Breast epithelium (tissue), 4 donors: ENCODE data around the gene YIPF7. TPM values are rescaled to one million over a fixed set of nuclear protein-coding genes. Genes with fewer than 3 reads are reported as not detected.

Experiments used
- DNase-seq, 2 donors: peaks; one replicate each; pipeline ENCODE4 v3.0.0-alpha.2; 2019; ENCODE audit warnings: low spot score in 2 of 2
- H3K27ac ChIP-seq, 2 donors: fragments of 200-600 bp; sonication (generic) in 1 of 2; one replicate each; pipeline ENCODE4 v1.5.1; 2016 to 2019; ENCODE audit warnings: mild to moderate bottlenecking in 1 of 2
- H3K27me3 ChIP-seq, 2 donors: fragments of 200-600 bp; sonication (generic) in 1 of 2; one replicate each; pipeline versions ENCODE4 v1.5.1 to v1.6.0; 2017 to 2019; ENCODE audit warnings: control low read depth in 1 of 2, mild to moderate bottlenecking in 1 of 2
- H3K36me3 ChIP-seq: fragments of 200-600 bp; one replicate; pipeline ENCODE4 v1.5.1; 2019
- H3K4me1 ChIP-seq, 2 donors: fragments of 200-600 bp; sonication (generic); one replicate each; pipeline ENCODE4 v1.5.1; 2016 to 2019; ENCODE audit warnings: control low read depth in 1 of 2
- H3K4me3 ChIP-seq, 3 donors: fragments of 200-600 bp; sonication (generic); 1 replicate in 2 of 3; 2 replicates in 1 of 3; pipeline ENCODE4 v1.5.1; 2016 to 2019; ENCODE audit warnings: mild to moderate bottlenecking in 3 of 3, moderate library complexity in 2 of 3
- H3K9me3 ChIP-seq, 2 donors: fragments of 200-600 bp; sonication (generic) in 1 of 2; one replicate each; pipeline ENCODE4 v1.5.1; 2016 to 2019; ENCODE audit warnings: control low read depth in 1 of 2
- CTCF ChIP-seq, 3 donors: fragments of 450-650 bp; IDR thresholded peaks; one replicate each; pipeline ENCODE4 v1.5.1; 2016 to 2017; ENCODE audit warnings: antibody characterized with exemption in 3 of 3, mild to moderate bottlenecking in 3 of 3, moderate library complexity in 3 of 3
- POLR2A ChIP-seq: fragments of 450-650 bp; IDR thresholded peaks from one replicate; pipeline ENCODE4 v1.6.1; 2016; ENCODE audit warnings: antibody characterized with exemption, mild to moderate bottlenecking, moderate library complexity
- POLR2AphosphoS5 ChIP-seq, 3 donors: sonication (generic); formaldehyde crosslinking; IDR thresholded peaks; one replicate each; pipeline ENCODE4 v1.6.1; 2017; ENCODE audit warnings: antibody characterized with exemption in 3 of 3
- intact Hi-C: fragments of 100-400 bp; cut with DNase I; formaldehyde crosslinking; loops from one replicate; pipeline ENCODE4 v1.15.1; 2023; ENCODE audit warnings: low total_unique reads
- total RNA-seq, 3 donors: library from RNA; depleted of rRNA; stranded (reverse); fragments of >200 nt; gene quantifications; one replicate each; pipeline ENCODE4 v1.1.0, GENCODE V29; 2016

Gene YIPF7
- total RNA-seq, 3 donors from 2014 or later, result 0.73 TPM; not detected in 2

DNA sequence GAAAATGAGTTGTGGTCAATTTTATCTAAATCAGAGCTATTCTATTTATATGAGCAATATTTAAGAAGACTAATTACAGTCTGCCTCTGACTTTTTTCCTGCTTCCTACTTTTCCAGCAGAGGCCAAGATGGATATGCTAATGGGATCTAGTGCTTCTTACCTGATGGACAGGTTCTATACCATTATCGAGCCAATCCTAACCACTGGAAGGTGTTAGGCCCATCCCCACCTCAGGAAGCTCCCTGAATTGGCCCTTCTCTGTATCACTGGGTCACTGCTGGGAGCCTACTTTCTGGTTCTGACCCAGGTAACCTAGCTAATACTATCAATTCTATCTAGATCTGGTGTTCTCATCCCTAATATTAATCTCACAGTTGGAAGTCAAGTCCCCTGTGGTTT is 577 bp upstream of the YIPF7 start:
- Histone ChIP-seq H3K9me3 (no peaks in the 10 kb centered on the region), H3K27me3 (no peaks in the 10 kb centered on the region), H3K4me1 (no peaks in the 10 kb centered on the region), H3K36me3 (no peaks in the 10 kb centered on the region), H3K4me3 (no peak overlapping the region), H3K27ac (no peak overlapping the region)
- TF ChIP-seq POLR2AphosphoS5 (IDR thresholded peaks at IDR 0.05) (no peak), CTCF (IDR thresholded peaks at IDR 0.05) (no peak), POLR2A (no peak)
- intact Hi-C loops, result no loop called here
- no peak for DNase-seq

- Histone ChIP-seq H3K4me1 (no peaks in the 10 kb centered on the region), H3K27ac (no peak overlapping the region), H3K36me3 (no peaks in the 10 kb centered on the region), H3K4me3 (no peak overlapping the region), H3K9me3 (peaks cover 11 to 14% of the 10 kb centered on the region in 2 donors), H3K27me3 (no peaks in the 10 kb centered on the region)
- TF ChIP-seq POLR2A (no peak), POLR2AphosphoS5 (IDR thresholded peaks at IDR 0.05) (no peak)
- no peak for DNase-seq
- intact Hi-C loops, result no loop called here
These were observed 5.3 kb downstream of the YIPF7 start for GRCh38 chr4:44646151-44646550.

GRCh38 chr4:44638091-44638490 is 13.3 kb downstream of the YIPF7 start:
- no peaks in the 10 kb centered on the region for H3K36me3 ChIP-seq
- H3K4me1 ChIP-seq, result no peaks in the 10 kb centered on the region
- no peak overlapping the region for H3K27ac ChIP-seq
- H3K9me3 ChIP-seq, result peaks cover 0 to 4% of the 10 kb centered on the region in 2 donors
- no peak for TF ChIP-seq CTCF (IDR thresholded peaks at IDR 0.05)
- no peak for TF ChIP-seq POLR2A
- no peak for TF ChIP-seq POLR2AphosphoS5 (IDR thresholded peaks at IDR 0.05)
- intact Hi-C loops, result no loop called here
- no peaks in the 10 kb centered on the region for H3K27me3 ChIP-seq
- DNase-seq, result no peak
- H3K4me3 ChIP-seq, result no peak overlapping the region

- H3K9me3 ChIP-seq, result no peaks in the 10 kb centered on the region
- TF ChIP-seq CTCF (IDR thresholded peaks at IDR 0.05) (no peak), POLR2AphosphoS5 (IDR thresholded peaks at IDR 0.05) (no peak), POLR2A (no peak)
- H3K4me1 ChIP-seq, result no peaks in the 10 kb centered on the region
- no peaks in the 10 kb centered on the region for H3K36me3 ChIP-seq
- no peaks in the 10 kb centered on the region for H3K27me3 ChIP-seq
- no peak for DNase-seq
- no peak overlapping the region for H3K27ac ChIP-seq
- H3K4me3 ChIP-seq, result no peak overlapping the region
- intact Hi-C loops, result no loop called here
These were observed 18.7 kb downstream of the YIPF7 start for GRCh38 chr4:44632733-44633132.

GRCh38 chr4:44632089-44632488 is 19.3 kb downstream of the YIPF7 start:
- no peak for TF ChIP-seq POLR2A
- no peak for TF ChIP-seq CTCF (IDR thresholded peaks at IDR 0.05)
- TF ChIP-seq POLR2AphosphoS5 (IDR thresholded peaks at IDR 0.05), result no peak
- H3K4me1 ChIP-seq, result no peaks in the 10 kb centered on the region
- no peak overlapping the region for H3K4me3 ChIP-seq
- no peaks in the 10 kb centered on the region for H3K27me3 ChIP-seq
- H3K9me3 ChIP-seq, result no peaks in the 10 kb centered on the region
- DNase-seq, result no peak
- intact Hi-C loops, result no loop called here
- H3K27ac ChIP-seq, result no peak overlapping the region
- no peaks in the 10 kb centered on the region for H3K36me3 ChIP-seq

DNA sequence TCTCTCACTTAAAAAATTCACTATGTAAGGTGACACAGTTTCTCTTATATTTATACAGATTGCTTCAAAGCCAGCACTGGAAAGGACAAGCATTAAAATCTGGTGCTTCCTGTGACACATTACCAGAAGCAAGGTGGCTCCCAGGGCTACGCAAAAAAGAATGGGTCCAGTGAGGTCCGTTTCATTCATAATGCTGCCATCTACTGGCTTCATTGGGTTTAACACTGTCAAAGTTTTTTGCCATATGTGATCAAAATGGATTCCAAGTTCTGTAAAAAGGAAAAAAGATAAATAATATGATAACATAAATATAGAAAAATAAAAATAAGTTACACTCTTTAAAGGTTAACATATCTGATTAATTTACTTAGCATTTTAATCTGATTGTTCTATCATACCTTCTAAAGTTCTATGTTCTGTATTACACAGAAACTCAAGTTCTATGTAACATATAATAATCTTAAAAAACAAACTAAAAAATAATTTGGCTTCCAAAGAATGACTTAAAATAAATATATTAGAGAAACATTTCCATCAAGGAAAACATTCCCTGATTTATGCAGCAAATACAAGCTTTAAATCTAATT is 22.1 kb downstream of the YIPF7 start:
- DNase-seq, result no peak
- Histone ChIP-seq H3K36me3 (no peaks in the 10 kb centered on the region), H3K27me3 (no peaks in the 10 kb centered on the region), H3K9me3 (no peaks in the 10 kb centered on the region), H3K27ac (no peak overlapping the region), H3K4me1 (no peaks in the 10 kb centered on the region), H3K4me3 (no peak overlapping the region)
- TF ChIP-seq CTCF (IDR thresholded peaks at IDR 0.05) (peak in 2 of 3 donors; percentile 31 to 38), POLR2A (no peak)
- intact Hi-C loops, result no loop called here
